ENCODE results near the gene ACIN1. TPM values are rescaled to one million over a fixed set of nuclear protein-coding genes. Genes with fewer than 3 reads are reported as not detected.

Gene ACIN1, protein sequence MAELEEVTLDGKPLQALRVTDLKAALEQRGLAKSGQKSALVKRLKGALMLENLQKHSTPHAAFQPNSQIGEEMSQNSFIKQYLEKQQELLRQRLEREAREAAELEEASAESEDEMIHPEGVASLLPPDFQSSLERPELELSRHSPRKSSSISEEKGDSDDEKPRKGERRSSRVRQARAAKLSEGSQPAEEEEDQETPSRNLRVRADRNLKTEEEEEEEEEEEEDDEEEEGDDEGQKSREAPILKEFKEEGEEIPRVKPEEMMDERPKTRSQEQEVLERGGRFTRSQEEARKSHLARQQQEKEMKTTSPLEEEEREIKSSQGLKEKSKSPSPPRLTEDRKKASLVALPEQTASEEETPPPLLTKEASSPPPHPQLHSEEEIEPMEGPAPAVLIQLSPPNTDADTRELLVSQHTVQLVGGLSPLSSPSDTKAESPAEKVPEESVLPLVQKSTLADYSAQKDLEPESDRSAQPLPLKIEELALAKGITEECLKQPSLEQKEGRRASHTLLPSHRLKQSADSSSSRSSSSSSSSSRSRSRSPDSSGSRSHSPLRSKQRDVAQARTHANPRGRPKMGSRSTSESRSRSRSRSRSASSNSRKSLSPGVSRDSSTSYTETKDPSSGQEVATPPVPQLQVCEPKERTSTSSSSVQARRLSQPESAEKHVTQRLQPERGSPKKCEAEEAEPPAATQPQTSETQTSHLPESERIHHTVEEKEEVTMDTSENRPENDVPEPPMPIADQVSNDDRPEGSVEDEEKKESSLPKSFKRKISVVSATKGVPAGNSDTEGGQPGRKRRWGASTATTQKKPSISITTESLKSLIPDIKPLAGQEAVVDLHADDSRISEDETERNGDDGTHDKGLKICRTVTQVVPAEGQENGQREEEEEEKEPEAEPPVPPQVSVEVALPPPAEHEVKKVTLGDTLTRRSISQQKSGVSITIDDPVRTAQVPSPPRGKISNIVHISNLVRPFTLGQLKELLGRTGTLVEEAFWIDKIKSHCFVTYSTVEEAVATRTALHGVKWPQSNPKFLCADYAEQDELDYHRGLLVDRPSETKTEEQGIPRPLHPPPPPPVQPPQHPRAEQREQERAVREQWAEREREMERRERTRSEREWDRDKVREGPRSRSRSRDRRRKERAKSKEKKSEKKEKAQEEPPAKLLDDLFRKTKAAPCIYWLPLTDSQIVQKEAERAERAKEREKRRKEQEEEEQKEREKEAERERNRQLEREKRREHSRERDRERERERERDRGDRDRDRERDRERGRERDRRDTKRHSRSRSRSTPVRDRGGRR
- polyA plus RNA-seq (2013, experiment 1 of 2) = 147 TPM
- 150 TPM for polyA plus RNA-seq (2013, experiment 2 of 2)

DNA sequence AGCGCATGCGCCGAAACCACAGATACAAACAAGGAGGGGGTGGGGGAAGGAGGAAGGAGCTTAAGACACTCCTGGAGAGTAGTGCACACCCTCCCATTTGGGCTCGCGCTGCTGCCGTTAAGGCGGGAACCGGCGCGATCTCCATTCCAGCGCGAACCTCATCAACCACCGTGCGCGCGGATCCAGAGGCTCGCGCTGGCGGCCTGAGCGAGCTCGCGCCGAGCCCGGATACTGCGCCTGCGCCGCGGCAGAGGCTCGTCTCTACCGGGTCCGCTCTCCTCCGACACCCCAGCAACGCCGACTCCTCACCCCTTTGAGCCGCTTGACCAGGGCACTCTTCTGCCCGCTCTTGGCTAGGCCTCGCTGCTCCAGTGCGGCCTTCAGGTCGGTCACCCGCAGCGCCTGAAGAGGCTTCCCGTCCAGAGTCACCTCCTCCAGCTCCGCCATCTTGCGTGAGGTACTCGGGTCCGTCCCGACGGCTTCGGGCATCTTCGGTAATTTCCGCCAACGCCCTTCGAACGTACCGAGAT is at the start of gene ACIN1:
ACIN1 (minus strand) TSS at position 471 of the 530 bp plus-strand sequence; CDS start at position 447, 24 bp downstream.
- DNase-seq (ENCODE audit: low spot score) = peak; percentile 89
- H3K36me3 ChIP-seq (replicated peaks in 1 of 2; ENCODE audit: control insufficient read depth in 2 of 2, insufficient read depth in 2 of 2, low read length in 2 of 2) = peaks cover 20 to 71% of the 10 kb centered on the region in 2 donors

DNA sequence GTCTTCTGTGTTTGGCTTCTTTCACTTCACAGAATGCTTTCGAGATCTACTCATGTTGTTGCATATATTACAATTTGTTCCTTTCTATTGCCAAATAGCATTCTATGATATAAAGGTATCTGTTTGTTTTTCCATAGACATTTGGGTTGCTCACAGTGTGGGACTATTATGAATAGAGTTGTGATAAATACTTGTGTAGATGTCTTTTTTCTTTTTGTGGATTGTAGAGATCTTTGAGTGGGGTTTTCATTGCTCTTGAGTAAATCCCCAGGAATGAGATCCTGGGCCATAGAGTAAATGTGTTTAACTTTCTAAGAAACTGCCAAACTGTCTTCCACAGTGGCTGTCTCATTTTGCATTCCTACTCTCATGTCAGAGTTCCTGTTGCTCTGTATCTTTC is 49.0 kb upstream of the ACIN1 start:
- no CpG with 5 or more reads among the region's 1 CpG for WGBS, 2 donors (ENCODE audit: extremely low coverage in 2 of 2, insufficient read length in 2 of 2, insufficient replicate concordance in 1 of 2)
- Histone ChIP-seq H3K9me3 (replicated peaks in 1 of 2; ENCODE audit: control insufficient read depth in 2 of 2, insufficient read depth in 1 of 2, low read depth in 1 of 2, low read length in 2 of 2) (peaks cover 0 to 4% of the 10 kb centered on the region in 2 donors), H3K36me3 (replicated peaks in 1 of 2; ENCODE audit: control insufficient read depth in 2 of 2, insufficient read depth in 2 of 2, low read length in 2 of 2) (peaks cover 0 to 13% of the 10 kb centered on the region in 2 donors), H3K4me1 (ENCODE audit: control insufficient read depth in 2 of 2, insufficient read depth in 1 of 2, low read depth in 1 of 2, low read length in 2 of 2) (peaks cover 0 to 7% of the 10 kb centered on the region in 2 donors), H3K4ac (ENCODE audit: low read length) (no peak overlapping the region), H3K23ac (ENCODE audit: low read depth, low read length, poor library complexity) (no peak overlapping the region), H4K8ac (ENCODE audit: low read depth, low read length) (no peak overlapping the region), H2BK5ac (ENCODE audit: low read length) (no peak overlapping the region), H3K27me3 (ENCODE audit: control insufficient read depth in 3 of 3, insufficient read depth in 3 of 3, low read depth in 1 of 3, low read length in 3 of 3) (no peaks in the 10 kb centered on the region), H2BK120ac (ENCODE audit: low read depth, low read length) (no peak overlapping the region), H3K4me3 (ENCODE audit: low read length in 2 of 2) (no peak overlapping the region), H2BK12ac (ENCODE audit: low read length) (no peak overlapping the region), H2AFZ (ENCODE audit: low read length) (no peak overlapping the region), H2BK15ac (ENCODE audit: low read length) (no peak overlapping the region), H3K4me2 (ENCODE audit: insufficient read depth, low read length, poor library complexity, severe bottlenecking) (no peak overlapping the region), H3K9ac (ENCODE audit: low read depth, low read length, poor library complexity) (no peak overlapping the region), H3K79me1 (ENCODE audit: low read depth, low read length) (no peaks in the 10 kb centered on the region), H3K27ac (replicated peaks; ENCODE audit: low read length) (no peak overlapping the region), H4K91ac (ENCODE audit: low read depth, low read length, poor library complexity) (no peak overlapping the region), H2AK5ac (ENCODE audit: low read depth, low read length) (no peak overlapping the region), H3K14ac (ENCODE audit: low read length) (no peak overlapping the region), H3K18ac (ENCODE audit: low read length) (no peak overlapping the region)
- DNase-seq (ENCODE audit: low spot score) = no peak

More for the DNA sequence above, at the start of gene ACIN1:
- peak within 1 kb of the TSS; percentile 100 for H3K18ac ChIP-seq (ENCODE audit: low read length)
- no peaks in the 10 kb centered on the region for H3K9me3 ChIP-seq (replicated peaks in 1 of 2; ENCODE audit: control insufficient read depth in 2 of 2, insufficient read depth in 1 of 2, low read depth in 1 of 2, low read length in 2 of 2)
- peak within 1 kb of the TSS; percentile 32 for H3K23ac ChIP-seq (ENCODE audit: low read depth, low read length, poor library complexity)
- H4K91ac ChIP-seq (ENCODE audit: low read depth, low read length, poor library complexity) = no peak within 1 kb of the TSS
- peak within 1 kb of the TSS; percentile 93 for H3K27ac ChIP-seq (replicated peaks; ENCODE audit: low read length)
- no peak within 1 kb of the TSS for H2BK15ac ChIP-seq (ENCODE audit: low read length)
- peak within 1 kb of the TSS; percentile 100 for H3K9ac ChIP-seq (ENCODE audit: low read depth, low read length, poor library complexity)
- peak within 1 kb of the TSS; percentile 97 for H4K8ac ChIP-seq (ENCODE audit: low read depth, low read length)
- H3K4me1 ChIP-seq (ENCODE audit: control insufficient read depth in 2 of 2, insufficient read depth in 1 of 2, low read depth in 1 of 2, low read length in 2 of 2) = peaks cover 2 to 3% of the 10 kb centered on the region in 2 donors
- no peak within 1 kb of the TSS for H3K4ac ChIP-seq (ENCODE audit: low read length)
- H2BK120ac ChIP-seq (ENCODE audit: low read depth, low read length) = no peak within 1 kb of the TSS
- H3K27me3 ChIP-seq (ENCODE audit: control insufficient read depth in 3 of 3, insufficient read depth in 3 of 3, low read depth in 1 of 3, low read length in 3 of 3) = no peaks in the 10 kb centered on the region
- no CpG with 5 or more reads among the region's 55 CpGs for WGBS, 2 donors (ENCODE audit: extremely low coverage in 2 of 2, insufficient read length in 2 of 2, insufficient replicate concordance in 1 of 2)
- H3K4me2 ChIP-seq (ENCODE audit: insufficient read depth, low read length, poor library complexity, severe bottlenecking) = peak within 1 kb of the TSS; percentile 67
- H3K4me3 ChIP-seq (ENCODE audit: low read length in 2 of 2) = peak within 1 kb of the TSS; percentile 79 to 88
- H2BK12ac ChIP-seq (ENCODE audit: low read length) = no peak within 1 kb of the TSS
- H2AFZ ChIP-seq (ENCODE audit: low read length) = peak within 1 kb of the TSS; percentile 95
- no peak within 1 kb of the TSS for H2AK5ac ChIP-seq (ENCODE audit: low read depth, low read length)
- peak within 1 kb of the TSS; percentile 99 for H3K14ac ChIP-seq (ENCODE audit: low read length)
- H3K79me1 ChIP-seq (ENCODE audit: low read depth, low read length) = peaks cover 4% of the 10 kb centered on the region
- H2BK5ac ChIP-seq (ENCODE audit: low read length) = peak within 1 kb of the TSS; percentile 99

DNA sequence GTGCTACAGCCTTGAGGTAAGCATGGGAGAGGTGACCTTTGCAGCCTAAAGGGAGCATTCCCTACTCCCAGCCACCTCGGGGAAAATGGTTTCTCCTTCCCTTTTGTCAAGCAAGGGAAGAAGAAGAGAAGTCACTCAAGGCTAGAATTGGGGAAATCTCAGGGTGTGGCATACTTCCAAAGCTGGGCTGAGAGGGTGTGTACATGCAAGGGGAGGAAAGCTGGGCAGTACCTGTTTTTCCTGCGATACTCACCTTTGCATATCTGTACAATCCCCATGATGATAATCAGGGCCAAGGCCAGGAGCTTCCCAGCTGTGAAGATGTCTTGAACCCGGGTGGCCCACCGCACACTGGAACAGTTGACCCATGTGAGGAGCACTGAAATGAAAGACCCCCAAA is 47.9 kb upstream of the ACIN1 start:
- no peaks in the 10 kb centered on the region for H3K79me1 ChIP-seq (ENCODE audit: low read depth, low read length)

More for the DNA sequence above, 47.9 kb upstream of the ACIN1 start:
- Histone ChIP-seq H3K18ac (ENCODE audit: low read length) (no peak overlapping the region), H3K36me3 (replicated peaks in 1 of 2; ENCODE audit: control insufficient read depth in 2 of 2, insufficient read depth in 2 of 2, low read length in 2 of 2) (peaks cover 0 to 19% of the 10 kb centered on the region in 2 donors), H3K9me3 (replicated peaks in 1 of 2; ENCODE audit: control insufficient read depth in 2 of 2, insufficient read depth in 1 of 2, low read depth in 1 of 2, low read length in 2 of 2) (peaks cover 0 to 2% of the 10 kb centered on the region in 2 donors), H3K27ac (replicated peaks; ENCODE audit: low read length) (no peak overlapping the region), H2BK120ac (ENCODE audit: low read depth, low read length) (no peak overlapping the region), H3K4ac (ENCODE audit: low read length) (no peak overlapping the region), H2AFZ (ENCODE audit: low read length) (no peak overlapping the region), H3K23ac (ENCODE audit: low read depth, low read length, poor library complexity) (no peak overlapping the region), H3K4me2 (ENCODE audit: insufficient read depth, low read length, poor library complexity, severe bottlenecking) (no peak overlapping the region), H4K8ac (ENCODE audit: low read depth, low read length) (no peak overlapping the region), H3K4me1 (ENCODE audit: control insufficient read depth in 2 of 2, insufficient read depth in 1 of 2, low read depth in 1 of 2, low read length in 2 of 2) (peaks cover 0 to 7% of the 10 kb centered on the region in 2 donors), H3K9ac (ENCODE audit: low read depth, low read length, poor library complexity) (no peak overlapping the region), H2AK5ac (ENCODE audit: low read depth, low read length) (no peak overlapping the region), H2BK12ac (ENCODE audit: low read length) (no peak overlapping the region), H3K14ac (ENCODE audit: low read length) (no peak overlapping the region), H3K27me3 (ENCODE audit: control insufficient read depth in 3 of 3, insufficient read depth in 3 of 3, low read depth in 1 of 3, low read length in 3 of 3) (no peaks in the 10 kb centered on the region), H2BK5ac (ENCODE audit: low read length) (no peak overlapping the region), H3K4me3 (ENCODE audit: low read length in 2 of 2) (no peak overlapping the region), H2BK15ac (ENCODE audit: low read length) (no peak overlapping the region), H4K91ac (ENCODE audit: low read depth, low read length, poor library complexity) (no peak overlapping the region)
- WGBS, 2 donors (ENCODE audit: extremely low coverage in 2 of 2, insufficient read length in 2 of 2, insufficient replicate concordance in 1 of 2) = no CpG with 5 or more reads among the region's 4 CpGs
- DNase-seq (ENCODE audit: low spot score) = no peak
